HG02970 (cell line): Measurements from ENCODE around the gene RESP18.
"Not testable (repeated sequence)": the region's sequence is repeated elsewhere in the genome, so short reads cannot be mapped to it uniquely, and the experiment has no call there.

Experiments used
- ATAC-seq: cut with Tn5 transposase; IDR thresholded peaks from one replicate; pipeline ENCODE4 v1.9.1; 2021; ENCODE audit warnings: mild to moderate bottlenecking, moderate library complexity, moderate number of reproducible peaks; ENCODE audit not compliant: unreplicated experiment, low FRiP score

The RESP18 gene

DNA sequence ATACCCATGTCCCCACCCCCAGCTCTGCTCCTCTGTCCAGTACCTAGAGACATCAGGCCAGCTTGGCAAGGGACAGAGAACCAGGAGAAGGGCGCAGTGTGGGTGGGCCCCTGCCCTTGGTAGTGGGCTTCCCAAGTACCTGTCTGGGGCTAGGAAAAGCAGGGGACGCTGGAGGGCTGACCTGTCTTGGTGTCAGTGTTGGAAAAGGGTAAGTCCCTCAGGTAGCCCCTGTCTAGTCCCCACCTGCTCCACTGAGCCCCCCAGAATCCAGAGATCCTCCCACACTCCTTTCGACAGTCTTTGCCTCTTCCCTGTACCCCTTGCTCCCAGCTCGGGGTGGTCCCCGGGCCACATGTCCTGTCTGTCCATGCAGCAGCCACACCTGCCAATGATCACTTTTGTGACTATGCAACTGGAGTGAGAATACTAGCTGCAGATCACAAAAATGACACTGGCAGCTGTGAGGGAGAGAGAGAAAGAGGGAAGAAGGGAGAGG lies 38.8 kb downstream of the RESP18 start:
- no peak for ATAC-seq

DNA sequence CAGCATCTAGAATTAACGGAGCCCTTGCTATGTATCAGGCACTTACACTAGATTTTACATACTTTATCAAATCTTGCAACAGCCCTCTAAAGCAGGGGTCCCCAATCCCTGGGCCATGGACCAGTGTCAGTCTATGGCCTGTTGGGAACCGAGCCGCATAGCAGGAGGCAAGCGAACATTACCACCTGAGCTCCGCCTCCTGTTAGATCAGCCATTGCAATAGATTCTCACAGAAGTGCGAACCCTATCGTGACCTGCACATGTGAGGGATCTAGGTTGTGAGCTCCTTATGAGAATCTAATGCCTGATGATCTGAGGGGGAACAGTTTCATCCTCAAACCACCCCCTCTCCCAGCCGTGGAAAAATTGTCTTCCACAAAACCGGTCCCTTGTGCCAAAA lies 39.9 kb downstream of the RESP18 start:
- ATAC-seq, result no peak

DNA sequence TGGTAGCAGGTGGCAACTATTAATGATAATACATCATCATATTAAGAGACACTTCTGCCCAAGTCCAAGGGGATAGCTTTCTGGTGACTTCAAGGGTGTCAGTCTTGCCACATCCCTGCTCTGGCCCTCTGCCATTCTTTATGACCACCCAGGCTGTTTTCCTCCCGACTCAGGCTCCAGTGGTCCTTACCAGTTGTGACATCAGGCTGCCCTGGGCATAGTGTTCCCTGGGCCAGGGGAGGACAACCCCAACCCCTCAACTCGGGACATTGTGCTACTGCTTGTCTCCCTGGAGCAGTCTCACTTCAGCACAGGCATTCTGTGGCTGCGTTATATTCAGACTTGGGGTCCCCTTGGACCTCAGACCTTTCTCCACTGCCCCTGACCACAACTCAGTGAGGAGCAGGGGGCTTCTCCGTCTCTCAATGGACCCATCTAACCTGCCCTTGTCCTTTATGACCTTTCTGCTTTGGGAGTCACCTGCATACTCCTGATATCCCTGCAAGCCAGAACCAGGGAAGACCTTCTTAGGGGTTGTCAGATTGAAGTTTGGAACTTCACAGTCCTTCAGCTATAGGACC lies 40.5 kb downstream of the RESP18 start:
- ATAC-seq, result no peak

DNA sequence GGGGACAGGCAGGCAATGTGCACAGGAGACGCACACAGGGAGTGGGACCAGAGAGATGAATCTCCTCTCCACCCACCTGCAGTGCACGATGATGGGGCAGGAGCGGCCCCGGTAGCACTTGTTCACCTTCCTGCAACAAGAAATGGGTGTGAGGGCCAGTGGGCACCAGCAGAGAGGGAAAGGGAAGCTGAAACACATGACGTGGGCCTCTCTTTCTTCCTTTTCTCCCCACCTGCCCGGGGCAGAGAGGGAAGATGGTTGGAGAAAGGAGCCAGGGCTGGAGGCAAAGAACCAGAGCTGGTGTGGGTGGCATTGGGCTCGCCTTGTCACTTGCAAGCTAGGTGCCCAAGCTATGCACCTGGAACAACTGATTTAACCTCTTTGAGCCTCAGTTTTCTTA lies 41.1 kb downstream of the RESP18 start:
- ATAC-seq, result no peak

DNA sequence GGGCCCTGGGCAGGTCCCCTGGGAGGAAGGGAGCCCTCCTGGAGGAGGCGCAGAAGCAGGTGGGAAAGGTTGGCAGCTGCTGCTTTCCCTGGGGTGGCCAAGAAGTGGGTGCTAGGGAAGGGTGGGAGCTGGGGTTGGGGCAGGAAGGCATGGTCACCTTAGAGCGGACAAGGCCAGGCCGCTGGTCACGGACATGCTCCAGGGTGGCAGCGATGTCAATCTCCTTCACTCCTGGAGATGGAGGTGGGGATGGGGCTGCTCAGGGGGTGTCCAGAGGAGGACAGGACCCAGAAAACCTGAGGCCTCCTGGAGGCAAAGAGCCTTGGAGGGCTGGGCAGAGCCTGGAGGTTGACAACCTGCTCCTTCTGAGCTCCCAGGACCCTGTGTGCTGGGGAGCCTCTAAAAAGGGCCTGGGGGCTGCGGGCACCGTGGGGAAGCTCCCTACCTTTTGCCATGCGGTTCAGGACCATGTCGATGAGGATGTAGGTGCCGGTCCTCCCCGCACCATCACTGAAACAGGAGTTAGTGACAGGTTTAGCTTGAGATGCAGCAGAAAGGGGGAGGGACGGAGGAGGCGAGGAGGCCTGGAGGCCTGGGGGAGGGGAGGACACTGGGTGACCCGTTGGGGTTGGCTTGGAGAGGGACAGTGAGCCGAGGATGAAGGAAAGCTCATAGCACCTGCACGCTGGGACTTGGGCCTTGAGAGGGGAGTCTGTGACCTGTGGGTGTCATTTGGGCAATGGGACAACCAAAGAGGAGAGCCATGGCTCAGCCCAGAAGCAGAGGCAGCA lies 42.0 kb downstream of the RESP18 start:
- ATAC-seq, result no peak

DNA sequence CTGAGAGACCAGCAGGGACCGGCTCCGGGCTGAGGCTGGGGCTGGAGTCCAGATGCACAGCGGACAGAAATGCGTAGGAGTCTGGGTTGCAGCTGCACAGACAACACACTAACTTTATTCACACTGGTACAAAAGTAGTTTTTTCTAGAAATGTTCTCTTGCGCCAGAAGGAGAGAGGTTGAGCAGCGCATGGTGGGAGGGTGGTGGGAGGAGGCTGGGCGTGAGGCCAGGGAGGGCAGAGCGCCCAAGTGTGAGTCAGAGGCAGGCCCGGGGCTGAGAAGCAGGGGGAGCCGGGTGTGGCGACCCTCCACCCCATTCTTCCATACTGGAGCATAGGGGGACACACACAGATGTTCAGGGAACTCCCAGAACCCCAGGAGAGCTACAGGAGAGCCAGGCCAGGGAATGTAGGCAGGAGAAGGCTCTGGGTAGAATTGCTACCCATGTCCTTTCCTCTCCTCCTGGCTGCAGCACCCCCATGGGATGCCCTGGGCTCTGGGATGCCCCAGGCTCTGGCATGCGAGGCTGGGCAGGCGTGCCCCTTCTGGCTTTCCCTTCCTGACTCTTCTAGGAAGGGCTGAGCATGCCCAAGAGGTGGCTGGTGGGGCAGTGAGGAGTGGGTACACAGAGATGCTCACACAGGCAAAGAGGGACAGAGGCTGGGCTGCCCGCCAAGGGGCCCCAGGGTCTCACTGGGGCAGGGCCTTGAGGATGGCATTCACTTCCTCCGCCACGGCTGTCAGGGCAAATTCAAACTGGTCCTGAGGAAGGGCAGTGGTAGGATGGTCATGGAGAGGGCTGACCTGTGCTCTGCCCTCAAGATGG lies 42.8 kb downstream of the RESP18 start:
- ATAC-seq, result no peak

DNA sequence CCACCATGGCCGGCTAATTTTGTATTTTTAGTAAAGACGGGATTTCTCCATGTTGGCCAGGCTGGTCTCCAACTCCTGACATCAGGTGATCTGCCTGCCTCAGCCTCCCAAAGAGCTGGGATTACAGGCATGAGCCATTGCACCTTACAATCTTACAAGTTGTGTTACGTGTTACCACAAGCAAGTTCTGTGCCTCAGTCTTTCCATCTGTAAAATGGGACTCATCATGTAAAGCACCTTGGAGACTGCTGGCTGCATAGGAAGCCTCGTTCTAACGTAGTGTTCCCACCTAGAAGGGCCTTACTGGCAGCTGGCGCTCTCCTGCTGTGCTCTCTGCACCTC lies 43.4 kb downstream of the RESP18 start:
- ATAC-seq, result no peak

DNA sequence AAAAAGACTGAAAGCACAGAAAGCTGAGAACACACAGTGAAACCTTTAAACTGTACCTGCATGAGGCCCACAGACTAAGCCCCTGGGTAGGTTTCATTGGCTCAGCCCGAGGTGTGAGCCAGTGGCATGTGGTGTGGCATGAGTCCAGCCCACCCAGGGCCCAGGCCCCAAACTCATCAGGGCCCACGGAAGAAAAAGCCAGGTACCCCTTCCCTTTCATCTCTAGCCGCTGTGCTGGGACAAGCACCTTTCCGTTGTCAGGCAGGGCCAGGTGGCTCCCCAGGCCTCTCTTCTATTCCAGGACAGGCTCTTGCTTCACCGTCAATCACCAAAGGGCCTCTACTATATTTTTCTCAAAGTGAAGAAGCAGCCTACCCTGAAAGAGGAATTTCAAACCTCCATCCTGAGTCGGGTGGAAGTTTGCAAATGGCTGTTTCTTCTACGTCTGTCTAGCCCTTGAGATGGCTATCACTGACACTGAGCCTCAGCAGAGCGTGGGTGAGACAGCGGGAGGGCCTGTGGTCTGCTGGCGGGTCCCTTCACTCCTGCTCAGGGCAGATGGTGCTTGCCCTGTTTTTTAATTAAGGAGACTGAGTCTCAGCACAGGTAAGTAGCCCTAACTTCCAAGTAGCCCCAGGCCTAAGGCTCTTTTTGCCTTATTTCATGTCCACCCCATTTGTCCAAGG lies 44.8 kb downstream of the RESP18 start:
- no peak for ATAC-seq

DNA sequence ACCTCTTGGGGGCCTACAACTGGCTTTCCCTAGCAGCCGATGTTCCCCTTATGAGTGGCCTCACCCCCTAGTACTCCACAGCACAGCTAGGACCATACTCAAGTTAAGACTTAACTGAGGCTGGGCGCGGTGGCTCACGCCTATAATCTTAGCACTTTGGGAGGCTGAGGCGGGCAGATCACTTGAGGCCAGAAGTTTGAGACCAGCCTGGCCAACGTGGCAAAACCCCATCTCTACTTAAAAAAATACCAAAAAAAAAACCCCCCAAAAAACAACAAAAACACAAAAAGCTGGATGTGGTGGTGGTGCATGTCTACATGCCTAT lies 45.5 kb downstream of the RESP18 start:
- not testable (repeated sequence) for ATAC-seq

DNA sequence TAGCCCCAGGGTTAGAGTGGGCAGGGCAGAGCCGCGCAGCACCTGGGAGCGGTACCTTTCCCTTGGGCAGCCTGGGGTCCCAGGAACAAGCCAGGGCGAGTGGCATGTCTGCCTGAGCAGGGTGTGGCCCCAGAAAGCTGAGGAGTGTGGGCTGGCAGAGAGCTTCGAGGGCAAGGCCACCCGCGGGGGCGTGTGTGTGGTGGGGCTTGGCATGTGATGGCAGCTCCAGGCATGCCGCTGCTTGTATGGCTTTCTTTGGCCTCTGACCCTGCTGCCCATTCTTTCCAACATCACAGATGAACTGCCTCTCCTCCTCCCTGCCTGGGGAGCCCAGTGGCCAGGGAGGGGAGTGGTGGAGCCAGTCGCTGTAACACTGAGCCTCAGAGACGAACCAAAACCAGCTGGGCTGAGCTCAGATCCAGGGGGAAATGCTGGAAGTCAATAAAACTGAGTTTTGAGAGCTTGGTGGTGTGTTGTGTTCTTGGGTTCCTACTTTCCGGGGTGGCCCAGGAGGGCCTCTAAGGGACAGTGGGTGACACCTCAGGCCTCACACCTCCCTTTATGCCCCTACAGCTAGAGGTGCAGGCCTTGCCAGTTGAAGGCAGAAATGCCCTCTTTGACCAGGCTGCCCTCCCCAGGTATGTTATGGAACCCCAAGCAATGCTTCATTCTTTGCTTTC lies 46.0 kb downstream of the RESP18 start:
- ATAC-seq, result no peak

DNA sequence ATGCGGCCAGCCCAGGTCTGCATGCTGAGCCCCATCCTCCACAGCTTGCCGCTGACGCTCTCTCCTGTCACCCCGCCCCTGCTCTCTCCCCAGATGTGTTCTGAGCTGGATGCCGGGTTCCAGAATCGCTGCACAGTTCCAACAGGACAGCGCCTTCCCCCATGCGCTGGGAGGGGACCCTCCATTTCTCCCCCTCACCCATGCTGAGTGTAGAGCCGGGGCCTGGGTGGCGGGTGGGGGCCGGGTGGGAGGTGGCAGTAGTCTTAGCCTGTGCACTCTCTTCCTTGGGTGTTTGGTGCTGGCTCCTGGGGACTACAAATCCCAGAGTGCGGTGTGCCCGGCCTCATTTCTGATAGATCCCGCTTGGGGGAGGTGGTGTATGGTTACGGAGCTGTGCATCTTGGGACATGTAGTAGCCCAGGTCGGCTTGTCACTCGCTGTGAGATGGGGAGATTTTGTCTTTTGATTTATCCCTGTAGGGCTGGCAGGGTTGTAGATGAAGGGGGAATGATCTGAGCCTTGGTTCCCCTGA lies 46.6 kb downstream of the RESP18 start:
- ATAC-seq, result no peak

DNA sequence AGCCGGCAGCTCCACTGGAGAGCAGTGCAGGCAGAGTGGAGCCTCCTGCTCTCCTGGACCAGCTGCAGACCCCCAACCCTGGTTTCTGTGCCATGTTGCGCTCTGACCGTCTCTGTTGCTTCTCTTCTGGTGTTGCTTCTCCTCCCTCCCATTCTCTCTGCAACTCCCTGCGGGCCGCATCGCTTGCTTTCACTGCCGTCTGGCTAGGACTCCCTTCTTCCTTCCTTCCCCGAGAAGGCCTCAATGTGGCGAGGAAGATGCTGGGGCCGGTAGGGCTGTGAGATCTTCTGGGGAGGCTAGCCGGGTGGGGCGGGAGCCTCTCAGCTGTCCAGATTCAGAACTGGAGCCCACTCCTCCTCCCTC lies 47.2 kb downstream of the RESP18 start:
- ATAC-seq, result no peak

DNA sequence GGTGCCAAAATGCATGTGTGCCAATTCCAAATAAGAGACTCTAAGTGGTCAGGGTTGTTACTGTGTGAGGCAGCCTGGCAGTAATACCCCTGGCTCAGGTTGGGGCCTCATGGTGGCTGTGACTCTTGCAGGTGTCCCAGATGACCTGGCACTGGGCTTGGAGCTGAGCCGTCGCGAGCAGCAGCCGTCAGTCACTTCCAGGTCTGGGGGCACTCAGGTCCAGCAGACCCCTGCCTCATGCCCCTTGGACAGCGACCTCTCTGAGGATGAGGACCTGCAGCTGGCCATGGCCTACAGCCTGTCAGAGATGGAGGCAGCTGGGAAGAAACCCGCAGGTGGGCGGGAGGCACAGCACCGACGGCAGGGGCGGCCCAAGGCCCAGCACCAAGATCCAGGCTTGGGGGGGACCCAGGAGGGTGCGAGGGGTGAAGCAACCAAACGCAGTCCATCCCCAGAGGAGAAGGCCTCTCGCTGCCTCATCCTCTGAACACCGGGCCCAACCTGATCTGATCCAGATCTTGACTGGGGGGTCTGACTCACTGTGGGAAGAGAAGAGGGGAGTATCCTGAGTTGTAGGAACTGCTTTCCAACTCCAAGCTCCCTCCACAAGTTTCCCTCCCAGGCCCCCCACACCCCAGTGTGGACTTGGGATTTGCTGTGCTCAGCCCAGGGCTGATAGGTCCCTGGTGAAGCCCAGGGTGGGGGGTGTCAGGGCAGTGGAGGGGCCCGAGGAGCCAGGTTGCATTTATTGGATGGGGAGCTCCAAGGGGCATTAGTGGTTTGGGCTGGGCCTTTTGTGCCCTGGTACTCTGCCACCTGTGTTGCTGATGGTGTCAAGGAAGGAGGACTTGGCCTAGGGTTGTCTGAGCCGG lies 47.8 kb downstream of the RESP18 start:
- no peak for ATAC-seq

DNA sequence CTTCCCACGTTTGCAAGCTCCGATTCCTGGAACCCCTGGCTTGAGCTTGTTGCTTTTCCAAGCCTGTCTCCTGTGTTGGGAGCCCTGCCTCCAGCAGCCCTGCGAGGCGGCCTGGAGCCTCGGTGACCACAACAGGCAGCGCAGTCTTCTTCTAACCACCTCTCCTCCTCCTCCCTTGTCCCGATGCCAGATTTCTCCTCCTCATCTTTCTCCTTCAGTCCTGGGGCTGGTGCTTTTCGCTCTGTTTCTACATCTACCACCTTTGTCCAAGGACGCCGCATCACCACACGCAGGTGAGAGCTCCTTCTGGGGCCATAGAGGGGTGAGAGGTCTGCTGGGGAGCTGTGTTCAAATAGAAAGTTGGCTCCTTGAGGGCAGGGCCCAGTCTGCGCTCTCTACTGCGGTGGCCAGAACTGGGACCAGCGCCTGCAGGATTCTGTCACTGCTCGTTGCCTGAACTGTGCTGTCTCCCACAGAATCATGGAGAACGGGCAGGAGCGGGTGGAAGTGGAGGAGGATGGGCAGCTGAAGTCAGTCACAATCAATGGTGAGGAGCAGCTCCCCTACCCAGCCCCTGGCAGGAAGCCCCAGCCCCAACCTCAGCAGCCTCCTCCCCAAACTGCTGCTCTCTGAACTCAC lies 49.5 kb downstream of the RESP18 start:
- no peak for ATAC-seq

DNA sequence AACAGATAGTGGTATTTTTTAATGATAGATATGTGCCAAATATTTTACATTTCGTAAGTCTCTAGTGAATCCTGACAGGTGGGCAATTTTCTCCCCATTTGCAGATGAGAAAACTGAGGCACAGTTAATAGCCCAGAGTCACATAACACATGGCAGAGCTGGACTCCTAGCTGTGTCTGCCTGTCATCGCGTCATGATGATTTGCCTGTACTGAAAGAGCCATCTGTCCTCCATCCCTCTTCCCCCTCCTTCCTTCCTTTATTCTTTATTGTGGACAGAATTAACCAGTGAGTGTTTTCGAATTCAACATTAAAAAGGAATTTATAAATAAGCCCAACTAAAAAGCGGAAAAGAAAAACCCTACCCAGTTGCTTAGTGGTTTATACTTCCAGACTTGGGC lies 50.2 kb downstream of the RESP18 start:
- no peak for ATAC-seq

DNA sequence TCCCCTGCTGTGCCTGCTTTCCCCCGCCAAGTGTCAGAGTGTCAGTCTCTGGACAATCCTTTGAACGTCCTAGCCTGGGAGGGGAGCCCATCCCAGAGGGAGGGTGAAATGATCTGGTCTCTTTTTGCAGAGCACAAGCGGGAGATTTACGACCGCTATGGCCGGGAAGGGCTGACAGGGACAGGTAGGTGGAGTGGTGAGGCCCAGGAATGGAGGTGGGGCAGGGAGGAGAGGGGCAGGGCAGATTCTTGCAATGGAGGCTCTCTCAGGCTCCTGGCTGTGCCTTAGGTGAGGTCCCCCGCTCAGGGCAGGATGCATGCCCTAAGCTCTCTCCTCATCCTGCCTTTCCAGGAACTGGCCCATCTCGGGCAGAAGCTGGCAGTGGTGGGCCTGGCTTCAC lies 51.0 kb downstream of the RESP18 start:
- ATAC-seq, result no peak

DNA sequence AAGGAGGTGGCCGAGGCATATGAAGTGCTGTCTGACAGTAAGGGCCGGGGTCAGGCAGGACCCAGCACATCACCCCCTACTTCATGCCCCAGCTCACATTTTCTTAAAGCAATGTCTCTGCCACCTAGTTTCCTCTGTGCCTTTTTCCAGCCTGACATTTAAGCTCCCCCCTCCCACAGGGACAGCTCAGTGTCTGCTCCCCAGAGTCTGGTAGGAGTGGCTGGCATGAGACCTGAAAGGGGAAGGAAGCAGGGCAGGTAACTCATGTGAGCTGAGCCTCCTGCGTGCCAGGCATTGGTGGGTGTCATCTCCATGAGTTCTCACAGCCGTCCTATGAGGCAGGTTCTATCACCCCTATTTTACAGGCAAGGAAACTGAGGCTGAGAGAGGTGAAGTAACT lies 51.9 kb downstream of the RESP18 start:
- ATAC-seq, result no peak

DNA sequence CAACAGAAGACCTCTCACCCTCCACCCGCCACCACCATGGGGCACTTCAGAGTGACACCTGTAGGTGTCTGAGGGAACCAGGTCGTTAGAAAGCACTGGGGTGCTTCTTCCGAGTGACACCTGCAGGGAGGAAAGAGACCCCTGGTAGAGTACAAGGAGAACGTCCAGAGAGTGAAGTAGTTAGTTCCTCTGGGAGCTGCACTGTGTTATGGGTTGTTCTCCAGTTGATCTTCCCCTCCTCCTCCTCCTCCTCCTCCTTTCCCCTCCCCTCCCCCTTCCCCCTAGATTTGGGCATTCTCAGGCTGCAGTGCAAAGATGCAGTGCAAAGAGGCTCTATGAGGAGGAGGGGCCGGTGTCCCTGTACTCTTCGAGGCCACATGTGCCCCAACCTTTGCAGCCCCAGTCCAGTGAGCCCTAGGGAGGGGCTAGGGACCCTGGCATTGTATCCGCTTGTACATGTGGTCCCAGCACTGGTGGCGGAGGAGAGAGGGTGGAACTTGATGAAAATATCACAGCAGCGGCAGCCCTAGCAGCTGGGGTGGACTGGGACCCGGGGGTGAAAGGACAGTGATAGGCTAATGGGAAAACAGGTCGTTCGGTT lies 52.5 kb downstream of the RESP18 start:
- ATAC-seq, result no peak
